SH-SY5Y (cell line): ENCODE data around the gene CA5A.

Source experiments
- GATA2 ChIP-seq: IDR thresholded peaks from 2 replicates; pipeline ENCODE4 v1.6.1; 2011; ENCODE audit warnings: mild to moderate bottlenecking, low read depth, low read length
- GATA3 ChIP-seq: IDR thresholded peaks from 2 replicates; pipeline ENCODE4 v1.6.1; 2011; ENCODE audit warnings: low read depth, mild to moderate bottlenecking, low read length, moderate library complexity

DNA sequence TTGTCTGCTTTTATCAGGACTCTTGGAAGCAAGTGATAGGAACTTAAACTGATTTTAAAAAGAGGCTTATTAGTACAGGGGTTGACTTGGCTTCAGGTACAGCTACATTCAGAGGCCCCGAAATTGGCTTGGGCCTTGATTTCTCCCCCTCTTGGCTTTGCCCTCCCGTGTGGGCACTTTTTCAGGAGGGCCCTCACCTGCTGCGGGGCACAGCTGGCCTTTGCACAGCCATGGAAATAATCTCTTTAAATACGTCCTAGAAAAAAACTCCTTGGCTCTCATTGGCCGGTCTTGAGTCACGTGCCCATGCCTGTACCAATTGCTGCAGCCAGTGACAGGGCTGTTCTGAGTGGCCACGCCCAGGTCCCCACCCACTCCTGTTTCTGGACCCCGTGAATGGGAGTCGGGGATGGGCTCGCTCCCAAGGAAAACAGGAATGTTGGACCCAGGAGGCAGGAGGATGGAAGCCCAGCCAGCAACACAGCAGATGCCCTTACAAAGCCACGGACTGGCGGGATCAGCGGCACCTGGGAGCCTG, 15.0 kb downstream of the CA5A start:
- TF ChIP-seq GATA2 (no peak), GATA3 (no peak)
